CD14-positive monocyte (primary cell): Measurements from ENCODE around the gene ADAMTS17. TPM values are rescaled to one million over a fixed set of nuclear protein-coding genes. Genes with fewer than 3 reads are reported as not detected.

Experiments used
- DNase-seq, 3 donors: peaks; one replicate each; pipeline ENCODE4 v3.0.0-alpha.2; 2011 to 2022
- H2AFZ ChIP-seq: 2 replicates; pipeline ENCODE4 v1.6.0; 2012; ENCODE audit warnings: mild to moderate bottlenecking, low read depth, low read length, inconsistent platforms; ENCODE audit not compliant: insufficient read depth, poor library complexity, severe bottlenecking
- H3K27ac ChIP-seq, 2 donors: 1 replicate in 1 of 2; 2 replicates in 1 of 2; pipeline ENCODE4 v1.5.1; 2012 to 2013; ENCODE audit warnings: low read length in 2 of 2, control low read depth in 1 of 2, inconsistent platforms in 1 of 2, low read depth in 1 of 2, mild to moderate bottlenecking in 1 of 2
- H3K27me3 ChIP-seq, 2 donors: one replicate each; pipeline versions ENCODE4 v1.6.0 to v1.6.1; 2011 to 2013; ENCODE audit warnings: low read length in 2 of 2; ENCODE audit not compliant: control insufficient read depth in 2 of 2, insufficient read depth in 2 of 2
- H3K36me3 ChIP-seq, 2 donors: replicated peaks in 1 of 2; 1 replicate in 1 of 2; 2 replicates in 1 of 2; pipeline versions ENCODE4 v1.5.1 to v1.6.1; 2012 to 2013; ENCODE audit warnings: low read length in 2 of 2, control low read depth in 1 of 2, inconsistent platforms in 1 of 2, mild to moderate bottlenecking in 1 of 2; ENCODE audit not compliant: insufficient read depth in 2 of 2, control insufficient read depth in 1 of 2
- H3K4me1 ChIP-seq, 2 donors: 1 replicate in 1 of 2; 2 replicates in 1 of 2; pipeline versions ENCODE4 v1.5.1 to v1.6.1; 2012 to 2013; ENCODE audit warnings: low read length in 2 of 2, control low read depth in 1 of 2, inconsistent platforms in 1 of 2, mild to moderate bottlenecking in 1 of 2, moderate library complexity in 1 of 2; ENCODE audit not compliant: insufficient read depth in 2 of 2, control insufficient read depth in 1 of 2
- H3K4me2 ChIP-seq: replicated peaks from 2 replicates; pipeline ENCODE3; 2012; ENCODE audit warnings: low read length, moderate library complexity, mild to moderate bottlenecking; ENCODE audit not compliant: poor library complexity, severe bottlenecking; ENCODE audit errors: extremely low read depth
- H3K4me3 ChIP-seq, 3 experiments: fragments of 200-600 bp in 1 of 3; sonication (generic) in 1 of 3; replicated peaks in 1 of 3; 1 replicate in 2 of 3; 2 replicates in 1 of 3; pipeline ENCODE4 v1.5.1; 2011 to 2013; ENCODE audit warnings: low read length in 3 of 3, mild to moderate bottlenecking in 3 of 3, control low read depth in 2 of 3, low read depth in 2 of 3, inconsistent platforms in 1 of 3, moderate library complexity in 1 of 3
- H3K79me2 ChIP-seq: 2 replicates; pipeline ENCODE4 v1.6.0; 2012; ENCODE audit warnings: mild to moderate bottlenecking, control low read depth, inconsistent platforms, low read length, moderate library complexity; ENCODE audit not compliant: insufficient read depth
- H3K9ac ChIP-seq: 2 replicates; pipeline ENCODE4 v1.6.0; 2017; ENCODE audit warnings: low read length, mild to moderate bottlenecking; ENCODE audit not compliant: insufficient read depth, poor library complexity, severe bottlenecking
- H3K9me3 ChIP-seq, 2 donors: replicated peaks in 1 of 2; 1 replicate in 1 of 2; 2 replicates in 1 of 2; pipeline versions ENCODE4 v1.5.1 to v1.6.1; 2012 to 2013; ENCODE audit warnings: low read length in 2 of 2, control low read depth in 1 of 2; ENCODE audit not compliant: control insufficient read depth in 1 of 2, insufficient read depth in 1 of 2
- H4K20me1 ChIP-seq: 2 replicates; pipeline ENCODE4 v1.6.0; 2012; ENCODE audit warnings: mild to moderate bottlenecking, low read length, control low read depth, moderate library complexity; ENCODE audit not compliant: insufficient read depth
- H3K27ac Mint-ChIP-seq, 7 donors: one replicate each; pipeline ENCODE4 v1.8.0; 2020; ENCODE audit warnings: mild to moderate bottlenecking in 7 of 7, mixed read lengths in 7 of 7, moderate library complexity in 6 of 7, inconsistent platforms in 2 of 7
- H3K27me3 Mint-ChIP-seq, 3 donors: one replicate each; pipeline ENCODE4 v1.8.0; 2021 to 2022; ENCODE audit warnings: low read depth in 3 of 3, mild to moderate bottlenecking in 3 of 3, mixed read lengths in 3 of 3, moderate library complexity in 3 of 3, inconsistent platforms in 1 of 3
- H3K36me3 Mint-ChIP-seq, 2 donors: one replicate each; pipeline ENCODE4 v1.8.0; 2020; ENCODE audit warnings: mixed read lengths in 2 of 2, inconsistent platforms in 1 of 2, mild to moderate bottlenecking in 1 of 2
- H3K4me1 Mint-ChIP-seq: one replicate; pipeline ENCODE4 v1.8.0; 2020; ENCODE audit warnings: mild to moderate bottlenecking, mixed read lengths
- H3K4me3 Mint-ChIP-seq, 2 donors: one replicate each; pipeline ENCODE4 v1.8.0; 2020; ENCODE audit warnings: mild to moderate bottlenecking in 2 of 2, mixed read lengths in 2 of 2, moderate library complexity in 1 of 2
- H3K9me3 Mint-ChIP-seq, 7 donors: one replicate each; pipeline ENCODE4 v1.8.0; 2020 to 2022; ENCODE audit warnings: mixed read lengths in 7 of 7, mild to moderate bottlenecking in 6 of 7, moderate library complexity in 6 of 7, inconsistent platforms in 2 of 7
- CTCF ChIP-seq: fragments of 200-600 bp; IDR thresholded peaks from one replicate; pipeline ENCODE4 v1.8.0; 2022; ENCODE audit warnings: antibody characterized with exemption, mild to moderate bottlenecking
- WGBS: methylation state at CpG from one replicate; pipeline ENCODE4 v1.1.5; 2013; ENCODE audit warnings: missing lambda C conversion rate; ENCODE audit not compliant: insufficient coverage; 5-methylcytosine and 5-hydroxymethylcytosine counted together
- intact Hi-C, 2 donors: fragments of 100-400 bp; cut with micrococcal nuclease; formaldehyde crosslinking; loops; one replicate each; pipeline versions ENCODE4 v1.15.0 to v1.15.1; 2023
- polyA plus RNA-seq, 3 donors: library from polyadenylated mRNA; depleted of rRNA in 1 of 3; unstranded in 2 of 3; stranded (reverse) in 1 of 3; fragments of 300-500 nt in 2 of 3; fragments of >200 nt in 1 of 3; fragmentation: Illumina TruSeq in 2 of 3; gene quantifications; 1 replicate in 2 of 3; 2 replicates in 1 of 3; pipeline ENCODE4 v1.2.3, GENCODE V29; 2012 to 2021

ADAMTS17 gene
- polyA plus RNA-seq, 3 donors: 0.03 to 0.25 TPM; not detected in 1

GRCh38 chr15:100220058-100220768, 121.6 kb downstream of the ADAMTS17 start:
- H3K27ac Mint-ChIP-seq: no peak overlapping the region
- H3K4me1 Mint-ChIP-seq: no peaks in the 10 kb centered on the region
- no peak overlapping the region for H3K4me2 ChIP-seq
- no peaks in the 10 kb centered on the region for H3K27me3 ChIP-seq
- H3K36me3 ChIP-seq: no peaks in the 10 kb centered on the region
- peaks cover 0 to 5% (median 2%) of the 10 kb centered on the region in 3 donors for H3K27me3 Mint-ChIP-seq
- no peak for TF ChIP-seq CTCF
- no peaks in the 10 kb centered on the region for H3K4me1 ChIP-seq
- no peaks in the 10 kb centered on the region for H4K20me1 ChIP-seq
- H3K9me3 ChIP-seq: no peaks in the 10 kb centered on the region
- H3K79me2 ChIP-seq: no peaks in the 10 kb centered on the region
- no peak overlapping the region for H3K27ac ChIP-seq
- H3K4me3 Mint-ChIP-seq: no peak overlapping the region
- no peak overlapping the region for H3K9ac ChIP-seq
- peaks cover 0 to 8% (median 3%) of the 10 kb centered on the region in 7 donors for H3K9me3 Mint-ChIP-seq
- H3K36me3 Mint-ChIP-seq: no peaks in the 10 kb centered on the region
- DNase-seq: no peak
- WGBS: 75% methylated on average over 4 of the region's 14 CpGs
- no peak overlapping the region for H3K4me3 ChIP-seq
- intact Hi-C loops: no loop called here
- no peak overlapping the region for H2AFZ ChIP-seq

- H3K9me3 ChIP-seq: no peaks in the 10 kb centered on the region
- TF ChIP-seq CTCF: no peak
- Mint-ChIP-seq H3K4me1 (no peaks in the 10 kb centered on the region), H3K36me3 (no peaks in the 10 kb centered on the region), H3K27me3 (peaks cover 3 to 8% (median 5%) of the 10 kb centered on the region in 3 donors), H3K4me3 (no peak overlapping the region), H3K9me3 (peaks cover 0 to 8% (median 3%) of the 10 kb centered on the region in 7 donors), H3K27ac (no peak overlapping the region)
- no peak overlapping the region for H3K4me3 ChIP-seq
- no peaks in the 10 kb centered on the region for H3K4me1 ChIP-seq
- H4K20me1 ChIP-seq: no peaks in the 10 kb centered on the region
- WGBS: 100% methylated on average over 1 of the region's 5 CpGs
- H2AFZ ChIP-seq: no peak overlapping the region
- no peaks in the 10 kb centered on the region for H3K36me3 ChIP-seq
- no peak overlapping the region for H3K9ac ChIP-seq
- DNase-seq: no peak
- no peaks in the 10 kb centered on the region for H3K79me2 ChIP-seq
- intact Hi-C loops: no loop called here
- H3K4me2 ChIP-seq: no peak overlapping the region
- no peaks in the 10 kb centered on the region for H3K27me3 ChIP-seq
- no peak overlapping the region for H3K27ac ChIP-seq
These were observed 123.3 kb downstream of the ADAMTS17 start for GRCh38 chr15:100218434-100218833.
